Peyer's patch (tissue), 4 donors: Measurements from ENCODE around the gene LZTR1.

Experiments used
- CTCF ChIP-seq, 6 experiments: fragments of 450-650 bp in 4 of 6; fragments of 200-600 bp in 2 of 6; sonication (generic) in 1 of 6; IDR thresholded peaks; one replicate each; pipeline ENCODE4 v1.5.1; 2017 to 2019; ENCODE audit warnings: antibody characterized with exemption in 6 of 6, mild to moderate bottlenecking in 3 of 6, moderate library complexity in 1 of 6
- POLR2A ChIP-seq, 2 donors: fragments of 450-650 bp; IDR thresholded peaks; one replicate each; pipeline ENCODE4 v1.5.1; 2017; ENCODE audit warnings: antibody characterized with exemption in 2 of 2, mild to moderate bottlenecking in 2 of 2, moderate library complexity in 2 of 2

DNA sequence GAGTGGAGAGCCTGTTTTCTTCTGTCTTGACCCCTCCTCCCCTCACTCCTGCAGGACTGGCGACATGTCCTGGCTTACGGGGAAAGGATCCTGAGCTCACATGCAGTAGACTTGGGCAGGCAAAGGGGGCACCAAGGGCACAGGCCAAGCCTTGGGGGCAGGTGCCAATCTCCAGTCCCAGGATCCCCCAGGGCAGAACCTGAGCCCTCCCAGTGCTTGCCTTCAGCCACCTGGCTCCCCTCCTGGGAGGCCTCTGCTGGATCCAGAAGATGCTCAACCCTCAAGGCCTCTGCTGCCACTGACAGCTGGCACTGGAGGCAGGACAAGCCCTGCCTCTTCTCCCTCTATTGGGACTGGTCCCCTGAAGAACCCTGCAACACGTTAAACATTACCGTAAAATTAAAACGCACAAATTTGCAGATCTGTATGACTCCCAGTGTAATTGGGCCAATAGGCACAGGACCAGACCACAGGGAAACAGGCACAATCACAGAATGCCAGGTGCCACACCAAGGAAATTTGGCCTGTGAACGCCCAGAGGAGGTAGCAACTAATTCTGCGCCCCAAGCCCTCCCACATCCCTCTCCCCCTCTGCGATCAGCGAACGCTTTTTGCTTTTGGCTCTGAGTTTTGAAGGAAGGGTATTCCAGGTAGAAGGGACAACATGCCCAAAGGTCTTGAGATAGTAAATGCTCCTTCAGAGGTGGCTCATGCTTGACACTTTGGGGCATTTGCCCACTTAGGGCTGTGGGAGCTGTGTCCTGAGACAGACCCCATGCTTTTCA is 967 bp upstream of the LZTR1 start:
- TF ChIP-seq CTCF (IDR thresholded peaks at IDR 0.05): no peak
- no peak for TF ChIP-seq POLR2A (IDR thresholded peaks at IDR 0.05)
